Mammary epithelial cell (primary cell): Measurements from ENCODE around the gene EFCAB6.

Source experiments
- CTCF ChIP-seq, 2 donors: IDR thresholded peaks in 1 of 2; conservative IDR thresholded peaks in 1 of 2; 2 replicates each; pipeline ENCODE4 v1.5.1; 2011 to 2012; ENCODE audit warnings: inconsistent platforms in 2 of 2, low read length in 2 of 2, mild to moderate bottlenecking in 2 of 2, control low read depth in 1 of 2, low read depth in 1 of 2; ENCODE audit not compliant: insufficient read depth in 1 of 2; ENCODE audit errors: extremely low read depth in 1 of 2
- EZH2 ChIP-seq: IDR thresholded peaks from 2 replicates; pipeline ENCODE4 v1.6.1; 2012; ENCODE audit warnings: low read length, inconsistent platforms, borderline replicate concordance

GRCh38 chr22:43554694-43555365 lies 257.3 kb downstream of the EFCAB6 start:
- no peak for TF ChIP-seq CTCF (conservative IDR thresholded peaks at IDR 0.05 in 1 of 2, IDR thresholded peaks at IDR 0.05 in 1 of 2; ENCODE audit: extremely low read depth in 1 of 2, insufficient read depth in 1 of 2, low read depth in 1 of 2, low read length in 2 of 2)
- TF ChIP-seq EZH2 = no peak
